Mammary epithelial cell (primary cell): ENCODE results near the gene NOTCH4.

ENCODE experiments used
- CTCF ChIP-seq, 2 donors: IDR thresholded peaks in 1 of 2; conservative IDR thresholded peaks in 1 of 2; 2 replicates each; pipeline ENCODE4 v1.5.1; 2011 to 2012; ENCODE audit warnings: inconsistent platforms in 2 of 2, low read length in 2 of 2, mild to moderate bottlenecking in 2 of 2, control low read depth in 1 of 2, low read depth in 1 of 2; ENCODE audit not compliant: insufficient read depth in 1 of 2; ENCODE audit errors: extremely low read depth in 1 of 2
- EZH2 ChIP-seq: IDR thresholded peaks from 2 replicates; pipeline ENCODE4 v1.6.1; 2012; ENCODE audit warnings: low read length, inconsistent platforms, borderline replicate concordance

GRCh38 chr6:32176476-32177182 lies 47.2 kb downstream of the NOTCH4 start:
- TF ChIP-seq CTCF (conservative IDR thresholded peaks at IDR 0.05 in 1 of 2, IDR thresholded peaks at IDR 0.05 in 1 of 2; ENCODE audit: extremely low read depth in 1 of 2, insufficient read depth in 1 of 2, low read depth in 1 of 2, low read length in 2 of 2) (no peak), EZH2 (no peak)
